Activated gamma-delta T cell (primary cell): ENCODE data around the gene PDE11A.

ENCODE experiments used
- DNase-seq: peaks from one replicate; lab custom pipeline; 2025; lab: John Stamatoyannopoulos, UW

The PDE11A gene

DNA sequence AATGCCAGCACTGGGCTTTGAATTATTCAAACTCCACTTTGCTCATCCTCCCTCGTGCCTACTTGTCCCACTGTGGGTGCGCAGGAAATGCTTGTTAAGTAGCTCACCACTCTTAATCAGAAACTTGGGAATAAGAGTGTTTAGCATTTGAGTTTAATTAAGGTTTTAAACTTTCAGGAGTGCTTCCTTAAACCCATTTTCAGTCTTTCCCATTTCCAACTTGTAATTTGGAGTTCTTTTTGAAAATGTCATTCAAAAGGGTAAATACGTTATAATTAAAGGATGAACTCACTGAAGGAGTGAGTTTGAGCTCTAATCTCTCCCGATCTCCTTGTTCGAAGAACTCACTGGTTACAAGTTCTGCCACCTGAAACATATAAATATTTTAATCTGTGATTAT is 403.4 kb downstream of the PDE11A start:
- no peak for DNase-seq

DNA sequence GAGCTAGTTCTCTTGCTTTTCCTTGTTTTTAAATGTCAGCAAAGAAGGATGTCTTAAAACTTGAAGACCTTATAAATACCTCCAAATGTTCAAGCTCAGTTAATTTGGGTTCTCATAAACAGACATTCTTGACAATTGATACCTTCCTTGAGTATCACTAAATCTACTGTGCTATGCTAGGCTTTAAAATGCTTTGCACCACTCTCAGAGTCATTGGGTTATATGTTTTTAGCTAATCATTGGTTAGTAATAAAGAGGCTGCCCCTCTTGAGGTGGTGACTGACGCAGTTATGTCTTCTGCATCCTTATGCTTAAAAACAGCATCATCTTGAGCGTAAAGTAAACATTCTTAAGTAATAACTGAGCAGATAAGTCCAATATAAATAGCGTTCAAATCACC is 404.0 kb downstream of the PDE11A start:
- no peak for DNase-seq

DNA sequence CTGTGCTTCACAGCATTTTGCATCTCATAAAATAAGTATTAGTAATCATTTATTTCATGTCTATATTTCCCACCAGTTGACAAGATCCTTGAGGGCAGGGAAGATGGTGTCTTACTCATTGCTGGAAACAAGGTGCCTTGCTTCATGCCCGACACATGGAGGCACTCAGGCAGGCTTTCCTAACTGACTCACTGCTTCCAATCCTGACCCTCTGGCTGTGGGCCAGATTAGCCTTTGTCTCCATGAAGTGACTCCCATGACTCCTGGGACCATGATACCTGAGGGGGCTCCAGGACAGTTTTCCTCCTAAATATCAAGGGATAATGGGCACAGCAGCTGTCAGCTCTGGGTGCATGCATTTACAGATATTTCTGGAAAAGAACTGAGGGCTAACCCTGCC is 405.0 kb downstream of the PDE11A start:
- no peak for DNase-seq

DNA sequence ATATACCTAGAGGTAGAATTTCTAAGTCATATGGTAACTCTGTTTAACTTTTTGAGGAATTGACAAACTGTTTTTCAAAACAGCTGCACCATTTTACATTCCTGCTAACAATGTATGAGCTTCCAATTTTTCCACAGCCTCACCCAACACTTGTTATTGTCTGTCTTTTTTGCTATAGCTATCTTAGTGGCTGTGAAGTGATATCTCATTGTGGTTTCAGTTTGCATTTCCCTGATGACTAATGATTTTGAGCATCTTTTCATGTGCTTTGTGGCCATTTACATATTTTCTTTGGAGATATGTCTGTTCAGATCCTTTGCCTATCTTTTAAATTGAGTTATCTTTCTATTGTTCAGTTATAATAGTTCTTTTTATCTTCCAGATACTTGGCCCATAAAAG is 406.2 kb downstream of the PDE11A start:
- DNase-seq: no peak

DNA sequence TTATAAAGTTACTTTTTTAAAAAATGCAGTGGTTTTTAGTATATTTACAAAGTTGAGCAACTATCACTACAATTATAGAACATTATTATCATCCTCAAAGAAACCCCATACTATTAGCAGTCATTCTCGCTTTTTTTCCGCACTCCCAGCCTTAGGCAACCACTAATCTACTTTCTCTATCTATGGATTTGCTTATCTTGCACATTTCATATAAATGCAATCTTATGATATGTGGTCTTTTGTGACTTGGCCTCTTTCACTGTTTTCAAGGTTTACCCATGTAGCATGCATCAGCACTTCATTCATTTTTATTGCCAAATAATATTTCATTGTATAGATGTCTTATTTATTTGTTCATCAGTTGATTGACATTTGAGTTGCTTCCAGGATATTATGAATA is 406.6 kb downstream of the PDE11A start:
- DNase-seq: no peak

DNA sequence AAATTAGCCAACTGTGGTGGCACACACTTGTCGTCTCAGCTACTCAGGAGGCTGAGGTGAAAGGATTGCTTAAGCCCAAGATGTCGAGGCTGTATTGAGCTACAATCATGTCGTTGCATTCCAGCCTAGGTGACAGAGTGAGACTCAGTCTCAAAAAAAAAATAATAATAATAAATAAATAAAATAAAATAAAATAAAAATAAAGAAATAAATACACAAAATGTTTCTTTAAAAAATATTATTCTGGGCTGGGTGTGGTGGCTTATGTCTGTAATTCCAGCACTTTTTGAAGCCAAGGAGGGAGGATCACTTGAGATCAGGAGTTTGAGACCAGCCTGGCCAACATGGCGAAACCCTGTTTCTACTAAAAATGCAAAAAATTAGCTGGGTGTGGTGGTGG is 407.2 kb downstream of the PDE11A start:
- DNase-seq: no peak

DNA sequence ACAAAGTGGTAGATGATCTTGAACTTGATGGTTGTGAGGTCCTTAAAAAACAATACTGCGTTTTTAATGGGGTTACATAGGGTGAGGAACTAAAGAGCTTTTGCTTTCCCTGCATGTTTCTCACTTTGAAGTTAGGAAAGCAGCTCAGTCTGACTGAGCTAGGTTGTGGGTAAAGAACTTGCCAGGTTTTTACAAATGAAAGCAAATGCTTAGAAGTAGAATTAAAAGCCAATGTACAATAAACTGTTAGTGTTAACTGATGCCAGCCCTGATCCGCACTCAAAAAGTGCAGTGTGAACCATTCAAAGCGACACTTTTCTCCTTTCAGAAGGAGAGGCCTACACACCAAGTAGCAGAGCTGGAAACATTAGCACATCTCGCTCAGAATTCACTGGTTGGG is 409.7 kb downstream of the PDE11A start:
- DNase-seq: no peak

DNA sequence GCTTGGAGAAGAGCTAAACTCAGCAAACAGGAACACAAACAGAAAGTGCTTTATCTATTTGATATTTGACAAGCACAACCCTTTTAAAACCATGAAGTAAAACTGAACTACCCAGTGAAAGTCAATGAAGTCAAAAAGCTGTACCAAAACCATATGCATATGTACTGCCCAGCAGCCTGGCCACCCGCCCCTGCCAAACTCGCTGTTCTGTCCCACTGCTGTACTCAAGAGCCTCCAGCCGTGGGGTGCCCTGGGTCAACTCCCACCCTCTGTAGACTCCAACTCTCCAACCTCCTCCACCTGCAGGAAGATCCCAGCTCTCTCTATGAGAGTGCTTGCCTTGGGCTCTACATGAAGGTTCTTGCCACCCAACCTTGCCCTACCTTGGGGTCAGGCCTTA is 411.8 kb downstream of the PDE11A start:
- DNase-seq: no peak

DNA sequence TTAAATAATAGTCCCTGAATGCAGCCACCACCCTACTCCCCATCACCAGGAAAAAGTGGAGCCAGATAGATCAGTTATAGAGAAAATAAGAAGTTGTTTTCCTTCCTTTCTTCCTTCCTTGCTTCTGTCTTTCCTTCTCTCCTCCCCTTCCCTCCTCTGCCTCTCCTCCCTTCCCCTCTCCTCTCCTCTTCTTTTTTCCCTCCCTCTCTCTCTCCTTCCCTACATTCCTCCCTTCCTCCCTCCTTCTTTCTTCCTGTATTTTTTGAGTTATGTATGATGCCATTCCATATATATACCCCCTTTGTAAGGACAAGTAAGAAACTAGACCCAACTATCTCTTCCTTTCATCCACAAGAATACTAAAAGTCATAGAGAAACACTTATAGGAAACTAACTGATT is 414.3 kb downstream of the PDE11A start:
- no peak for DNase-seq

DNA sequence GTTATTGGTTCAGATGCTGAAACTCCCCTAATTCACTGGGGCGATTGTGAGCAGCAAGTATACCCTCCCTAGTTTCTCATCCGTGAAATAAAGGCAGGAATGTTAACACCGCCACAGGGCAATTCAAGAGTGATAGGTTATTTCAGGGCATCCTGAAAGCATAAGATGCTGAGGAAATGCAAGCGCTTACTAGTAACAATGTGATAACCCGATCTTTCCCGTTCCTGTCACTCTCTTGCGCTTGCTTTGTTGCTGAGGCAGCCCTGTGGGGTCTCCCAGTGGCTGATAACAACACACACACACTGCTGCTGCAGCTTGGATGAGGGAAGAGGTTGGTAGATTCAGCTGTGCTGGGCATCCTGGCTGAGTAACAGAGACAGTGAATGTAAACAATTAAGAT is 420.7 kb downstream of the PDE11A start:
- DNase-seq: no peak

DNA sequence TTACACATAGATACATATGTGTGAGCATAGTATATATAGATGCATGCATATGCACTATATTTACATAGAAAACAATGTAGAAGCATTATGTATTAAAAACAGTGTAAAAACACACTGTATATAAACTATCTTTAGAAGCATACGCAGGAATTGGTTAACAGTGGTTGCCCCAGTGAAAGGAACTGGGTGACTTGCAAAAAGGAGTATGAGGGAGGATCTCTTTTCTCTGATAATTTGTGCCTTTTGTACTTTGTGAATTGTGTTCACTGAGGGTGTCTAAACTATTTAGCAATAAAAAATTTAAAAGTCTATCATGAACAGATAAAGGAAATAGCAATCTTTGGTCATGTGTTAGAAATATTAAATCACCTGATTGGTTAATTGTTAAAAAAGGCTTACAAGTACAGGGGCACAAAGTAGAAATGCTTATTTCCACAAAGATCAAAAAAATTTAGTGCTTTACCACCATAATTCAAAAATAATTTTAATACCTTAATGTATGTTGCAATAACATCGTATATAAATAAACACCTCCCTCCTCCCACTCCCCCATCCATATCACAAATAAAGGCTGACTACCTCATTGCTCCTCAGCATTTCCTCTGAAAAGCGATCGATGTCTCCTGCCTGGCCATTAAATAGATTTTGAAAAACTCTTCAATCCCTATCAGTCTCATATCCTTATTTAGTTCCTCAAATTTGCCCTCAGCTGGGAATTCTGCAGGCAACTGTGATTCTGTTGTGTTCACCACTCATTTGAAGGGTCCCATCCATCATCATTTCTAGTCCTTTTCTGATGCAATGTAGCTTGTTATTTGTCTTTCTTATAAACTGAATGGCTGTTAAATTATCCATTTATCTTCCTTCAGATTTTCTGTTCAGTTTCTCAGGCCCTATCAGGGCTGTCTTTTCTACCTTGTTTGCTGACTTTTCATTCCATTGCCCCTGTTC is 422.7 kb downstream of the PDE11A start:
- DNase-seq: no peak

DNA sequence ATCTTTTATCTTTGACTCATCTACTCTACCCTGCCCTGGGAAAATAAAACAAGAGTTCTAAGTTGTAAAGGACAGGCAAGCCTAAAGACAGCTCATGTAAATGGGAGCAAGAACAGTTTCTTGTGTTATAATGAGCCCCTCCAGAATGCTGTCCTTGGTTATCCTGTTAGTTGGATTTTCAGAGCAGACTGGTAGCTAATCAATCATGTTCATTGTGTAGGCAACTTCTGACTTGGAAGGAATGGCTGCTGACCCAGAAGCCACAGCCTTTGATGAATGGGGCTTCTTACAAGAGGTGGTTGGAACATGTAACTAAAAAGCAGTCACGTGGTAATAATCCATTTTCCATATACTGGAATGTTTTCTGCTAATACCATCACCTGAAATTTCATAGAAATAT is 425.8 kb downstream of the PDE11A start:
- DNase-seq: no peak

DNA sequence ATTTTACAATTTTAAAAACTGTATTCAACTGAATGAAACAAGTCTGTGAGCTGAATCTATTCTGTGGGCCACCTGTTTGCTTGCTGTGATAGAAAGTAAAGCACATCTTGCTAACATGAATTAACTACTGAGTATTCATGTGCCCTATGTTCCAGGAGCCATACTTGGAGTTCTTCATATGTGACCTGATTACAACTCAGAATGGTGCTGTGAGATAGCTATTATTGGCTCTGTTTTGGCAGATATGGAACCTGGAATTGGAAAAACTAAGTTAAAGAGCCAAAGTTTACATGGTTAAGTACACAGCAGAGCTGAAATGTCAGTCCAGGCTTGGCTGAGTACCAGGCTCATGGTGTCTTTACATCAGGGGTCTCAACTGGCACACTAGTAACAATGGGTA is 426.3 kb downstream of the PDE11A start:
- no peak for DNase-seq

DNA sequence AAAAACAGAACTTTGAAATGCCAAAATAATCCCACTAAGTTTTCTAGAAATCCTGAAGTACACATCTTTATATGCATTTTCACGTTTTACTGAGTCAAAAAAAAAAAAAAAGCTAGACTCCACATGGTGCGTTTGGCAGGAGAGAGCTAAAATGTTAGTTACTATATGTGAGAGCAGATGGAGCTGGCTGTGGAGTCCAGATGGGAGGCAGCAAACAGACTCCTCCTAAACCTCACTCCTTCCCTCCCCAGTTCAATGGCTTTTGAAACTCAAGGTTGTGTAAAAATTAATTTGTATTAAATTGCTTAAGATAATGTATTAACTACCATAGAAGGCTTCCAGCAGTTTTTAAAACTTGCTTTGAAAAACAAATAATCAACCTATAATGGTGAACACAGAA is 431.2 kb downstream of the PDE11A start:
- no peak for DNase-seq

DNA sequence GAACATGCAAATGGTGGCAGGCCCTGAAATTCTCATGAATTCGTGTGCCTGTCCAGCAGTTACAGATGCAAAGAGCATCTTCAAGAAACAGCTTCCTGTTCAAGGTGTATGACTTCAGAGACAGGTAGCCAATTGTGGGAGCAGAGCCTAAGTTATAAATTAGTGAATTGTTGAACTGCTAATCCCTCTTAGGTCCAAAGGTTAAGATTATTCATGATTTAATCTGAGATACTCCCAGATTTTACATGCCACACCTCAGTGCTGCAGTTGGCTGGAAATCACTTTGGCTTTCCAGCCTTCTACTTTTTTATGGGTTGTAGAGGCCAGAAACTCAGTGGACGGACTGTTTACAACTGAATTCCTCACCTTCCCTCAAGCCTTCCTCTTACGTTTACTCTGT is 432.2 kb downstream of the PDE11A start:
- DNase-seq: no peak

DNA sequence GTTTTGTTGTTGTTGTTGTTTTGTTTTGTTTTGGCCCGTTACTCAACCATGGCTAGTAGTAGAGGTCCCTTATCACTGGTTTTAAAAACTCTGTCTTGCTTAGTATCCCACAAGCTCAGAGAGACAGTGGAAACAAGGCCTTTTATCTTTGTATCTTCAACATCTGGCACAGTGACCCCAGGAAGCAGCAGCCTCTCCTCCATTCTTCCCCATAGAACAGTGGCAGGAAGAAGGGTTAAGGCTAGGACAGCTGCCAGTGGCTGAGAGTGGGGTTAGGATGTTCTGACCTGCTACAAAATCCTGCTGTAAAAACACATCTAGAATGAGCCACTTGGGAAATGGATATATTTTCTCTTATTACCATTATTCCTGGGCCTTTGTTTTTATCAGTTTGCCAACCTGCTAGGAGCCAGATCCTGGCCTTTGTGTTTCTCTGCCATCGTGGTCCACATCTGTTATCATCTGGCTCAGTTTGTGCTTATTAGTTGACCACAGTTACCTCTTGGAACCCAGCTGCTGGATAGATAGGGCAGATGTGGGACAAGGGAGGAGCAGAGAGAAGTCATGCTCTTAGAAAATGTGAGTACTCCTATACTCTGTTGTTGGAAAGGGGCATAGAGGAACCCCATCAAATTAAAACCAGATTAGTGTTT is 433.2 kb downstream of the PDE11A start:
- DNase-seq: no peak

DNA sequence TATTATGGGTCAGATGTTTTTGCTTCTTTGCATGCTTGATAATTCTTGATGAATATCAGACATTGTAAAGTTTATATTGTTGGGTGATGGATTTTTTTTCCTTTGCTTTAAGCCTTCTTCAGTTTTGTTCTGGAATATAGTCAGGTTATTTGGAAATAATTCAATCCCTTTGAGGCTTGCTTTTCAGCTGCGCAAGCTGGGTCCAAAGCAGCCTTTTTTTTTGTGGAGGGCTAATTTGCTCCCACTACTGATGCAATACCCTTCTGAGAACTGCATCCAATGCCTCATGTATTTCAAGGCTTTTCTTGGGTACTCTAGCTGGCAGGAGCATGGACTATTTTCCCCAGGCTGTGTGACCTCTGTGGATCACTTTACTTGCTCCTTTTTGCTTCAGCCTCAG is 434.1 kb downstream of the PDE11A start:
- DNase-seq: no peak

DNA sequence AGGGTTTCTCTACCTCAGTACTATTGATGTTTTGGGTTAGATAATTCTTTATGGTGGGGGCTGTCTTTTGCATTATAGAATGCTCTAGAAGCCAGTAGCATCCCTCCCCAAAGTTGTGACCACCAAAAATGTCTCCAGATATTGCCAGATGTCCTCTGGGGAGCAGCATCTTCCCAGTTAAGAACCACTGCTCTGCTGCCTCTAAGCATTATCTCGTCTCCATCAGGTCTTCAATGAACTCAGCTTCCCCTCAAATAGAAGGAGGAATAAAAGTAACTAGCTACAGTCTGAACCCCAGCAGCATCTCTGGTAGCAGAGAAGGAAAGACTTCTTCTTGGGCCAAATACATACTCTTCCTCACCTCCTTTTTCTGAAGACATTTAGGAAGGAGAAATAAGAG is 435.9 kb downstream of the PDE11A start:
- no peak for DNase-seq

DNA sequence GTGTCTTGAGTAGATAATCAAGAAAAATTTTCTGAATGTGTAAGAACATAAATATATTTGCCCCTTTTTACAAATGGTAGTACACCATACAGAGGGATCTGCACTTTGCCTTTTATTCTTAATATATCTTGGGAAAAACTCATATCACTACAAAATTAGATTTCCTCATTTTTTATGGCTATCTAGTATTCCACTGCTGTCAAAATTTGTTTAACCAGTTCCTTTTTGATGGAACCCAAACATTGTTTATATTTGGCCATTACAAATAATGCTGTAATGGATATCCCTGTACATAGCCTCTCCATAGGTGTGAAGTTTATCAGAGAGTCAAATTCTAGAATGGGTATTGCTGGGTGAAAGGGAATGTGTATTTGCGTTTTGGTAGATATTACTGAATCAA is 436.9 kb downstream of the PDE11A start:
- DNase-seq: no peak

DNA sequence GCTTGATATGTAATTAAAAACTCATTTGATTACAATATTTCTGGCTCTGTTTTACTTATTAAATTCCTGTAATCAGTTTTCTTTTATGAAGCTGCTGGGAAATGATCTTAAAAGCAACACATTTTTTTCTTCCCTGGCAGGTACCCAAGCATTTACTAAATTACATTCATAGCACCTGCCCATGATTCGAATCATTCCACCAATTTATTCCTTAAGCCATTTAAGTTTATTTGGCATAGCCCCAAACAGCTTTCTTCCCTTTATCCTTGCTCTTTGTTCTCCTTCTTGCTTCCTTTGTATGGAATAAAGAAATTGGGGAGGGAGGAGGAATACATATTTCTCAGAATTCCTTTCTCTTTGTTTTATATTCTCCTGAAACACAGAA is 438.7 kb downstream of the PDE11A start:
- no peak for DNase-seq

DNA sequence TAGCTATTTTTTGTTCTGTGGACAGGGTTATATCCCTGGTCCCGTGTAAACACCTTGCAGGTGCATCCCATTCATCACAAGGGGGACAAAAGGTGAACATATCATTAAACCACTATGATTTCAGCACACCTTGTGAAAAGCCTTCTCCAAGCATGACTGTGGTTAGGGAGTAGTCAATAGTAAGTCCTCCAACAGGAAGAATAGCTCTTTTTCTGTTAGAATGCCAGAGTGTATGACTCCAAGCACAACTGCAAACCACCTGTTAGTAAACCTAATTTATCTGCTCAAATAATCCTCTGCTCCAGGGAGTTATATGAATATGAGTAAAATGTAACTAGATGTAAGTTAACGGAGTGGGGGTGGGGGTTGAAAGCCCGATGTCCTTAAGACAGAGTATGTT is 439.5 kb downstream of the PDE11A start:
- DNase-seq: no peak

DNA sequence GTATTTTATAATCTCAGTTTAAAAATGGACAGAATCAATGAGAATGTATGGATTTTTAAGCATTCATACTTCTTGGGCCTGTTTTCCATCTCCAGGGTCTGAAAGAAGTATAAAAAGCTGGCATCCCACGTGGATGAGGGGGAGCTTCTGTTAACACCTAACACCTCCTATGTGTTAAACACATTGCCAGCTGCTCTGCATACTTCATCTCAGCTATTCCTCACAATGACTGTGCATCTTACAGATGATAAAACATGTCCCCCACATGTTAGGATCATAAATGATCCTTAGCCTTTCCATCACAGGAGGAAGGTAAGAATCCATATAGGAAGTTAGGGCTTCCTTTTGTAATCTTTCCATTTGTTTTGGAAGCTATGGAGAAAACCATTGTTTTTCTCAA is 440.9 kb downstream of the PDE11A start:
- DNase-seq: no peak

DNA sequence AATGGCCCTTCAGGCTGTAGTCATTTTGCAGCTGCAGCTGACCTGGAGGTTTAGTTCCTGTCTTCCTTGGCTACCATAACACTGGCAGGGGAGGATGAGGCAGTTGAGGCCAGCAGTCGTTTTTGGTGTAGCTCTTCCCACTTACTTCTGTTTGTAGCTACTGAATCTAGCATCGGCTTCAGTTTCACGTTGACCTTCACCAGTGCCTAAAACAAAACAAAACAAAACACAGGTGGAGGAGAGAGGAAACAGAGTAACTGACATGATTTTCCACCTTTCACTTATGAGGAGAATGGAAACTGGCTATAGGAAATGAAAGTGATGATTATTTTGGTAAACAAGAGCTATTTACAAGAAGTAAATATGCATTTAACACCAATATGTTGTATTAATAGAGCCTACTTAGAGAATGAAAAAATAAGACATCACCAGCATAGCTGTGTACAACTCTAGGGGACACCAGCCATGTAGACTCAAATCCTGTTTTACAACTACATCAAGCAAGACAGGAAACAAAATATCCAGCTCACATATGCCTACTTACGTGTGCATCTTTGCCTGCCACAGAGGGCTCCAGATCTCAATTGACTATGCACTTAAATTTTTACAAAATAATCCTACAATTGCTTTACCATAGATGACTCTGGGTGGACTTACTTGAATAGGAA is 443.1 kb downstream of the PDE11A start:
- no peak for DNase-seq
